ENCODE data around the gene LCE1D. TPM values are rescaled to one million over a fixed set of nuclear protein-coding genes. Genes with fewer than 3 reads are reported as not detected.

The LCE1D gene
- total RNA-seq, 1 experiment from 2014 or later = not detected

GRCh38 chr1:152760551-152761190, 35.9 kb upstream of the LCE1D start:
- POLR2A ChIA-PET = no interaction called here
- TF ChIP-seq SIN3A (IDR thresholded peaks at IDR 0.05; ENCODE audit: borderline replicate concordance, insufficient read depth, low read depth, low read length) (no peak), POLR2AphosphoS5 (IDR thresholded peaks at IDR 0.05; ENCODE audit: low read depth, low read length) (no peak), CTCF (IDR thresholded peaks at IDR 0.05) (no peak), REST (IDR thresholded peaks at IDR 0.05; ENCODE audit: insufficient read depth in 1 of 2, low read depth in 2 of 2, low read length in 1 of 2) (no peak), TCF7L2 (IDR thresholded peaks at IDR 0.05; ENCODE audit: low read depth, low read length) (no peak)
- Histone ChIP-seq H3K27me3 (ENCODE audit: control insufficient read depth, insufficient read depth, low read length) (no peaks in the 10 kb centered on the region), H3K9me3 (ENCODE audit: control insufficient read depth, insufficient read depth, low read depth, low read length) (no peaks in the 10 kb centered on the region), H3K4me3 (ENCODE audit: low read depth in 2 of 2, low read length in 2 of 2) (no peak overlapping the region), H3K36me3 (ENCODE audit: control insufficient read depth, insufficient read depth, low read length) (no peaks in the 10 kb centered on the region), H3K4me1 (ENCODE audit: control insufficient read depth, insufficient read depth, low read length) (no peaks in the 10 kb centered on the region), H3K27ac (ENCODE audit: low read length) (no peak overlapping the region)
- CTCF ChIA-PET = no interaction called here
- in situ Hi-C loops (cut with HindIII; ENCODE audit: low pct_unique_long_range_greater_than_20kb, low sequenced_read_pairs) (no loop called here), intact Hi-C loops (cut with micrococcal nuclease; ENCODE audit: unreplicated experiment) (no loop called here)
- no peak for DNase-seq (ENCODE audit: low read depth, low spot score)
- BruUV-seq (replicated peaks) = no TSS peak
- ATAC-seq = no peak

- Histone ChIP-seq H3K27ac (ENCODE audit: low read length) (no peak overlapping the region), H3K4me1 (ENCODE audit: control insufficient read depth, insufficient read depth, low read length) (no peaks in the 10 kb centered on the region), H3K4me3 (ENCODE audit: low read depth in 2 of 2, low read length in 2 of 2) (no peak overlapping the region), H3K9me3 (ENCODE audit: control insufficient read depth, insufficient read depth, low read depth, low read length) (no peaks in the 10 kb centered on the region), H3K27me3 (ENCODE audit: control insufficient read depth, insufficient read depth, low read length) (no peaks in the 10 kb centered on the region), H3K36me3 (ENCODE audit: control insufficient read depth, insufficient read depth, low read length) (no peaks in the 10 kb centered on the region)
- TF ChIP-seq SIN3A (IDR thresholded peaks at IDR 0.05; ENCODE audit: borderline replicate concordance, insufficient read depth, low read depth, low read length) (no peak), POLR2AphosphoS5 (IDR thresholded peaks at IDR 0.05; ENCODE audit: low read depth, low read length) (no peak), TCF7L2 (IDR thresholded peaks at IDR 0.05; ENCODE audit: low read depth, low read length) (no peak), CTCF (IDR thresholded peaks at IDR 0.05) (no peak), REST (IDR thresholded peaks at IDR 0.05; ENCODE audit: insufficient read depth in 1 of 2, low read depth in 2 of 2, low read length in 1 of 2) (no peak)
- in situ Hi-C loops (cut with HindIII; ENCODE audit: low pct_unique_long_range_greater_than_20kb, low sequenced_read_pairs) (no loop called here), intact Hi-C loops (cut with micrococcal nuclease; ENCODE audit: unreplicated experiment) (no loop called here)
- no TSS peak for BruUV-seq (replicated peaks)
- POLR2A ChIA-PET = no interaction called here
- CTCF ChIA-PET = no interaction called here
- no peak for DNase-seq (ENCODE audit: low read depth, low spot score)
- ATAC-seq = no peak
Observed at GRCh38 chr1:152761609-152762213, 34.8 kb upstream of the LCE1D start.
